Endothelial cell of umbilical vein (primary cell): Measurements from ENCODE around the gene ARPP19. TPM values are rescaled to one million over a fixed set of nuclear protein-coding genes. Genes with fewer than 3 reads are reported as not detected.

ENCODE experiments used
- BruUV-seq: library from RNA; stranded (reverse); fragments of 400-500 nt; replicated peaks from 2 replicates; lab custom pipeline; 2021; lab: Mats Ljungman, UMichigan
- CTCF ChIA-PET: fragments of 300-600, 350-600 bp; sonication (Branson Sonifier 250); formaldehyde crosslinking; loops from one replicate; lab custom pipeline; 2021; ENCODE audit warnings: antibody characterized with exemption, inconsistent platforms; lab: Charles Lee
- POLR2A ChIA-PET: fragments of 300-600, 350-600 bp; sonication (Branson Sonifier 250); formaldehyde crosslinking; loops from one replicate; lab custom pipeline; 2021; ENCODE audit warnings: antibody characterized with exemption, inconsistent platforms; lab: Charles Lee
- DNase-seq: peaks from one replicate; pipeline ENCODE4 v3.0.0-alpha.2; 2011; ENCODE audit warnings: low read depth, low spot score
- FAIRE-seq: peaks from 2 replicates; lab custom pipeline; 2011; peaks lifted over from hg19 to GRCh38; lab: Jason Lieb, UNC
- H2AFZ ChIP-seq: 2 replicates; pipeline ENCODE4 v1.6.0; 2012; ENCODE audit warnings: low read depth, low read length, control low read depth, inconsistent platforms
- H3K27ac ChIP-seq: 2 replicates; pipeline ENCODE4 v1.5.1; 2011; ENCODE audit warnings: low read depth, mild to moderate bottlenecking, control low read depth, low read length, moderate library complexity; ENCODE audit not compliant: insufficient read depth
- H3K27me3 ChIP-seq, 2 experiments: 2 replicates each; pipeline versions ENCODE4 v1.6.0 to v1.6.1; 2011; ENCODE audit warnings: low read length in 2 of 2, mixed read lengths in 1 of 2; ENCODE audit not compliant: control insufficient read depth in 2 of 2, insufficient read depth in 2 of 2
- H3K36me3 ChIP-seq, 2 experiments: 2 replicates in 1 of 2; 3 replicates in 1 of 2; pipeline ENCODE4 v1.5.1; 2011; ENCODE audit warnings: low read length in 2 of 2, mild to moderate bottlenecking in 1 of 2, moderate library complexity in 1 of 2; ENCODE audit not compliant: control insufficient read depth in 2 of 2, insufficient read depth in 2 of 2; ENCODE audit errors: extremely low read depth in 1 of 2
- H3K4me1 ChIP-seq: 3 replicates; pipeline ENCODE4 v1.5.1; 2011; ENCODE audit warnings: mild to moderate bottlenecking, low read length; ENCODE audit not compliant: control insufficient read depth, insufficient read depth; ENCODE audit errors: extremely low read depth
- H3K4me2 ChIP-seq: 2 replicates; pipeline ENCODE4 v1.6.1; 2011; ENCODE audit warnings: low read length, control low read depth, mixed read lengths; ENCODE audit not compliant: insufficient read depth
- H3K4me3 ChIP-seq, 3 experiments: fragments of 200-600 bp in 1 of 3; sonication (generic), shearing (Covaris generic) in 1 of 3; replicated peaks in 1 of 3; 2 replicates each; pipeline ENCODE4 v1.5.1; 2011 to 2016; ENCODE audit warnings: control low read depth in 3 of 3, low read length in 3 of 3, mild to moderate bottlenecking in 2 of 3, inconsistent platforms in 1 of 3, low read depth in 1 of 3, moderate library complexity in 1 of 3; ENCODE audit not compliant: insufficient read depth in 1 of 3
- H3K79me2 ChIP-seq: 2 replicates; pipeline ENCODE4 v1.6.0; 2012; ENCODE audit warnings: low read length, inconsistent platforms; ENCODE audit not compliant: control insufficient read depth, insufficient read depth
- H3K9ac ChIP-seq: replicated peaks from 2 replicates; pipeline ENCODE3; 2011; ENCODE audit warnings: low read length, control low read depth; ENCODE audit not compliant: insufficient read depth; ENCODE audit errors: extremely low read depth
- H3K9me1 ChIP-seq: replicated peaks from 3 replicates; pipeline ENCODE4 v1.6.0; 2011; ENCODE audit warnings: mild to moderate bottlenecking, low read length; ENCODE audit not compliant: control insufficient read depth, insufficient read depth; ENCODE audit errors: extremely low read depth
- H3K9me3 ChIP-seq: replicated peaks from 2 replicates; pipeline ENCODE4 v1.5.1; 2012; ENCODE audit warnings: low read length, inconsistent platforms; ENCODE audit not compliant: control insufficient read depth, insufficient read depth
- H4K20me1 ChIP-seq: replicated peaks from 2 replicates; pipeline ENCODE3; 2011; ENCODE audit warnings: mild to moderate bottlenecking, low read length; ENCODE audit not compliant: control insufficient read depth, insufficient read depth; ENCODE audit errors: extremely low read depth
- FOS ChIP-seq: IDR thresholded peaks from 2 replicates; pipeline ENCODE4 v1.6.1; 2011; ENCODE audit warnings: mild to moderate bottlenecking, low read length, moderate library complexity, borderline replicate concordance; ENCODE audit not compliant: insufficient read depth
- GATA2 ChIP-seq: IDR thresholded peaks from 2 replicates; pipeline ENCODE4 v1.7.0; 2011; ENCODE audit warnings: low read depth, mild to moderate bottlenecking, moderate library complexity, mixed read lengths, low read length; ENCODE audit not compliant: insufficient read length, insufficient read depth
- JUN ChIP-seq: IDR thresholded peaks from 2 replicates; pipeline ENCODE4 v1.6.1; 2011; ENCODE audit warnings: borderline replicate concordance, low read depth; ENCODE audit not compliant: insufficient read length, insufficient read depth
- MYC ChIP-seq: IDR thresholded peaks from one replicate; pipeline ENCODE4 v1.6.1; 2011; ENCODE audit warnings: mild to moderate bottlenecking, low read depth, low read length
- POLR2A ChIP-seq: IDR thresholded peaks from 2 replicates; pipeline ENCODE4 v1.6.1; 2012; ENCODE audit warnings: low read depth, mild to moderate bottlenecking, control low read depth, low read length
- POLR2AphosphoS5 ChIP-seq: IDR thresholded peaks from 2 replicates; pipeline ENCODE4 v1.6.1; 2012; ENCODE audit warnings: low read depth, mild to moderate bottlenecking, control low read depth, low read length, moderate library complexity; ENCODE audit not compliant: insufficient read depth
- dilution Hi-C: fragments of 300-500 bp; cut with MboI; formaldehyde crosslinking; loops from one replicate; pipeline ENCODE4 v1.15.0; 2019; ENCODE audit warnings: low sequenced_read_pairs; ENCODE audit not compliant: extremely low pct_ligation_motif_present
- intact Hi-C: fragments of 100-400 bp; cut with micrococcal nuclease; formaldehyde crosslinking; loops from one replicate; pipeline ENCODE4 v1.10.0; 2022
- polyA plus RNA-seq, 4 experiments: library from polyadenylated mRNA; depleted of rRNA in 3 of 4; stranded (reverse) in 3 of 4; unstranded in 1 of 4; fragments of >200 nt; gene quantifications; 2 replicates each; pipeline versions ENCODE4 v1.2.1 to v1.2.3, GENCODE V29; 2011 to 2012; ENCODE audit warnings: missing spikeins in 1 of 4
- total RNA-seq: library from RNA; stranded (reverse); gene quantifications from 2 replicates; pipeline ENCODE4 v1.2.3, GENCODE V29; 2021
- TF ChIP-seq, protein P1 (sequence below), 2 donors: IDR thresholded peaks; 1 replicate in 1 of 2; 2 replicates in 1 of 2; pipeline ENCODE4 v1.5.1; 2011; ENCODE audit warnings: low read length in 2 of 2, mild to moderate bottlenecking in 2 of 2, moderate library complexity in 2 of 2, control low read depth in 1 of 2, inconsistent platforms in 1 of 2, low read depth in 1 of 2; ENCODE audit not compliant: insufficient read depth in 1 of 2; ENCODE audit errors: extremely low read depth in 1 of 2
- TF ChIP-seq, protein P2 (sequence below): IDR thresholded peaks from 2 replicates; pipeline ENCODE4 v1.6.1; 2011; ENCODE audit not compliant: insufficient read depth, insufficient read length

ARPP19 gene
- total and polyA plus RNA-seq, 2 donors (not counting 3 experiments of a cell fraction or from before 2014, with no cell fraction given) = 47.1 to 191 TPM

GRCh38 chr15:52506549-52506948 lies 62.3 kb downstream of the ARPP19 start:
- H3K79me2 ChIP-seq = peaks cover 95% of the 10 kb centered on the region
- H2AFZ ChIP-seq = no peak overlapping the region
- H3K9ac ChIP-seq = no peak overlapping the region
- intact Hi-C loops = no loop called here
- no peak for FAIRE-seq
- BruUV-seq = no TSS peak
- H3K9me3 ChIP-seq = no peaks in the 10 kb centered on the region
- no peak overlapping the region for H3K27ac ChIP-seq
- H3K4me1 ChIP-seq = no peaks in the 10 kb centered on the region
- TF ChIP-seq JUN (no peak), MYC (no peak), GATA2 (no peak), POLR2AphosphoS5 (no peak), POLR2A (no peak), FOS (no peak)
- TF ChIP-seq, protein P1, sequence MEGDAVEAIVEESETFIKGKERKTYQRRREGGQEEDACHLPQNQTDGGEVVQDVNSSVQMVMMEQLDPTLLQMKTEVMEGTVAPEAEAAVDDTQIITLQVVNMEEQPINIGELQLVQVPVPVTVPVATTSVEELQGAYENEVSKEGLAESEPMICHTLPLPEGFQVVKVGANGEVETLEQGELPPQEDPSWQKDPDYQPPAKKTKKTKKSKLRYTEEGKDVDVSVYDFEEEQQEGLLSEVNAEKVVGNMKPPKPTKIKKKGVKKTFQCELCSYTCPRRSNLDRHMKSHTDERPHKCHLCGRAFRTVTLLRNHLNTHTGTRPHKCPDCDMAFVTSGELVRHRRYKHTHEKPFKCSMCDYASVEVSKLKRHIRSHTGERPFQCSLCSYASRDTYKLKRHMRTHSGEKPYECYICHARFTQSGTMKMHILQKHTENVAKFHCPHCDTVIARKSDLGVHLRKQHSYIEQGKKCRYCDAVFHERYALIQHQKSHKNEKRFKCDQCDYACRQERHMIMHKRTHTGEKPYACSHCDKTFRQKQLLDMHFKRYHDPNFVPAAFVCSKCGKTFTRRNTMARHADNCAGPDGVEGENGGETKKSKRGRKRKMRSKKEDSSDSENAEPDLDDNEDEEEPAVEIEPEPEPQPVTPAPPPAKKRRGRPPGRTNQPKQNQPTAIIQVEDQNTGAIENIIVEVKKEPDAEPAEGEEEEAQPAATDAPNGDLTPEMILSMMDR (IDR thresholded peaks at IDR 0.05; ENCODE audit: extremely low read depth in 1 of 2, insufficient read depth in 1 of 2, low read depth in 1 of 2, low read length in 2 of 2) = no peak
- TF ChIP-seq, protein P2, sequence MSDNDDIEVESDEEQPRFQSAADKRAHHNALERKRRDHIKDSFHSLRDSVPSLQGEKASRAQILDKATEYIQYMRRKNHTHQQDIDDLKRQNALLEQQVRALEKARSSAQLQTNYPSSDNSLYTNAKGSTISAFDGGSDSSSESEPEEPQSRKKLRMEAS = no peak
- H4K20me1 ChIP-seq = peaks cover 9% of the 10 kb centered on the region
- ChIA-PET POLR2A (no interaction called here), CTCF (interaction anchor here (1.1 to 1.4 kb wide), 2 partner anchors 8 to 19 kb away, joined by 3 to 4 read pairs; no protein-coding TSS in a partner anchor)
- no peaks in the 10 kb centered on the region for H3K36me3 ChIP-seq
- peaks cover 2% of the 10 kb centered on the region for H3K9me1 ChIP-seq
- dilution Hi-C loops = no loop called here
- DNase-seq = no peak
- H3K4me3 ChIP-seq = no peak overlapping the region
- no peak overlapping the region for H3K4me2 ChIP-seq
- no peaks in the 10 kb centered on the region for H3K27me3 ChIP-seq
